Astrocyte (in vitro differentiated cells and primary cell): ENCODE data around the gene MEGF8. TPM values are rescaled to one million over a fixed set of nuclear protein-coding genes. Genes with fewer than 3 reads are reported as not detected.

Source experiments
- DNase-seq: peaks from one replicate; pipeline ENCODE4 v3.0.0-alpha.2; 2010; ENCODE audit warnings: low read depth
- FAIRE-seq: peaks from 2 replicates; lab custom pipeline; 2011; peaks lifted over from hg19 to GRCh38; lab: Jason Lieb, UNC
- H2AFZ ChIP-seq: 2 replicates; pipeline ENCODE4 v1.6.0; 2012; ENCODE audit warnings: low read depth, low read length, inconsistent platforms
- H3K27ac ChIP-seq: 2 replicates; pipeline ENCODE4 v1.5.1; 2011; ENCODE audit warnings: low read depth, low read length, inconsistent platforms
- H3K27me3 ChIP-seq: 2 replicates; pipeline ENCODE4 v1.6.0; 2011; ENCODE audit warnings: low read length, inconsistent platforms; ENCODE audit not compliant: insufficient read depth
- H3K36me3 ChIP-seq: 2 replicates; pipeline ENCODE4 v1.5.1; 2011; ENCODE audit warnings: low read length, inconsistent platforms; ENCODE audit not compliant: insufficient read depth
- H3K4me1 ChIP-seq: 2 replicates; pipeline ENCODE4 v1.5.1; 2011; ENCODE audit warnings: low read length, inconsistent platforms; ENCODE audit not compliant: insufficient read depth
- H3K4me2 ChIP-seq: 2 replicates; pipeline ENCODE4 v1.6.0; 2012; ENCODE audit warnings: low read length, inconsistent platforms
- H3K4me3 ChIP-seq: 2 replicates; pipeline ENCODE4 v1.5.1; 2011; ENCODE audit warnings: low read depth, mild to moderate bottlenecking, low read length, inconsistent platforms; ENCODE audit not compliant: insufficient read depth
- H3K79me2 ChIP-seq: 2 replicates; pipeline ENCODE4 v1.6.0; 2012; ENCODE audit warnings: mild to moderate bottlenecking, low read length, inconsistent platforms; ENCODE audit not compliant: insufficient read depth
- H3K9ac ChIP-seq: 2 replicates; pipeline ENCODE4 v1.6.0; 2012; ENCODE audit warnings: mild to moderate bottlenecking, low read length, inconsistent platforms
- H3K9me3 ChIP-seq: 2 replicates; pipeline ENCODE4 v1.5.1; 2012; ENCODE audit warnings: low read depth, mild to moderate bottlenecking, low read length, inconsistent platforms; ENCODE audit not compliant: insufficient read depth
- H4K20me1 ChIP-seq: 2 replicates; pipeline ENCODE4 v1.6.0; 2012; ENCODE audit warnings: low read length, inconsistent platforms; ENCODE audit not compliant: insufficient read depth
- H3K27ac Mint-ChIP-seq: one replicate; pipeline ENCODE4 v1.8.0; 2021; ENCODE audit warnings: mild to moderate bottlenecking, mixed read lengths; ENCODE audit not compliant: unreplicated experiment
- H3K27me3 Mint-ChIP-seq: one replicate; pipeline ENCODE4 v1.8.0; 2021; ENCODE audit warnings: low read depth, mixed read lengths; ENCODE audit not compliant: unreplicated experiment
- H3K36me3 Mint-ChIP-seq: one replicate; pipeline ENCODE4 v1.8.0; 2021; ENCODE audit warnings: low read depth, mixed read lengths; ENCODE audit not compliant: unreplicated experiment
- H3K4me1 Mint-ChIP-seq: one replicate; pipeline ENCODE4 v1.8.0; 2021; ENCODE audit warnings: low read depth, mixed read lengths; ENCODE audit not compliant: unreplicated experiment
- H3K4me3 Mint-ChIP-seq: one replicate; pipeline ENCODE4 v1.8.0; 2021; ENCODE audit warnings: mild to moderate bottlenecking, moderate library complexity, mixed read lengths; ENCODE audit not compliant: unreplicated experiment
- H3K9me3 Mint-ChIP-seq: one replicate; pipeline ENCODE4 v1.8.0; 2021; ENCODE audit warnings: mild to moderate bottlenecking, mixed read lengths; ENCODE audit not compliant: unreplicated experiment
- CTCF ChIP-seq: IDR thresholded peaks from 2 replicates; pipeline ENCODE4 v1.5.1; 2011; ENCODE audit warnings: low read depth, mild to moderate bottlenecking, inconsistent platforms, low read length, moderate library complexity; ENCODE audit not compliant: insufficient read depth
- EZH2 ChIP-seq: IDR thresholded peaks from 2 replicates; pipeline ENCODE4 v1.6.1; 2012; ENCODE audit warnings: mild to moderate bottlenecking, low read length, inconsistent platforms; ENCODE audit not compliant: insufficient read depth
- total RNA-seq: library from RNA; stranded (reverse); gene quantifications from 2 replicates; pipeline ENCODE4 v1.2.1, GENCODE V29; 2021

MEGF8 gene
- total RNA-seq, 1 donor from 2014 or later = 42.0 TPM

- Histone ChIP-seq H3K27me3 (no peaks in the 10 kb centered on the region), H3K4me1 (peaks cover 14% of the 10 kb centered on the region), H3K27ac (no peak overlapping the region), H3K79me2 (peaks cover 3% of the 10 kb centered on the region), H3K4me2 (peak overlapping the region; percentile 92), H3K9ac (peak overlapping the region; percentile 61), H2AFZ (peak overlapping the region; percentile 74), H3K9me3 (no peaks in the 10 kb centered on the region), H4K20me1 (peaks cover 14% of the 10 kb centered on the region), H3K36me3 (no peaks in the 10 kb centered on the region), H3K4me3 (peak overlapping the region; percentile 43)
- H3K4me1 Mint-ChIP-seq = peaks cover 14% of the 10 kb centered on the region
- FAIRE-seq = no peak
- peak; percentile 38 for DNase-seq
- H3K9me3 Mint-ChIP-seq = no peaks in the 10 kb centered on the region
- H3K36me3 Mint-ChIP-seq = peaks cover 1% of the 10 kb centered on the region
- no peaks in the 10 kb centered on the region for H3K27me3 Mint-ChIP-seq
- TF ChIP-seq EZH2 = no peak
- TF ChIP-seq CTCF = peak; percentile 79
- H3K27ac Mint-ChIP-seq = peak overlapping the region; percentile 75
- H3K4me3 Mint-ChIP-seq = peak overlapping the region; percentile 86
These were observed 76.2 kb downstream of the MEGF8 start for GRCh38 chr19:42401365-42402303.

- Histone ChIP-seq H3K36me3 (no peaks in the 10 kb centered on the region), H3K9ac (peak overlapping the region; percentile 61), H2AFZ (no peak overlapping the region), H4K20me1 (peaks cover 14% of the 10 kb centered on the region), H3K79me2 (peaks cover 3% of the 10 kb centered on the region), H3K27ac (no peak overlapping the region), H3K4me2 (peak overlapping the region; percentile 92), H3K27me3 (no peaks in the 10 kb centered on the region), H3K9me3 (no peaks in the 10 kb centered on the region), H3K4me1 (peaks cover 12% of the 10 kb centered on the region), H3K4me3 (peak overlapping the region; percentile 43)
- Mint-ChIP-seq H3K4me1 (peaks cover 13% of the 10 kb centered on the region), H3K4me3 (peak overlapping the region; percentile 86), H3K27ac (peak overlapping the region; percentile 34), H3K36me3 (peaks cover 1% of the 10 kb centered on the region), H3K9me3 (no peaks in the 10 kb centered on the region), H3K27me3 (no peaks in the 10 kb centered on the region)
- TF ChIP-seq EZH2 = no peak
- no peak for TF ChIP-seq CTCF
- DNase-seq (no peak), FAIRE-seq (no peak)
These were observed 77.1 kb downstream of the MEGF8 start for GRCh38 chr19:42402376-42403116.
